ENCODE results near the gene NCK2.

DNA sequence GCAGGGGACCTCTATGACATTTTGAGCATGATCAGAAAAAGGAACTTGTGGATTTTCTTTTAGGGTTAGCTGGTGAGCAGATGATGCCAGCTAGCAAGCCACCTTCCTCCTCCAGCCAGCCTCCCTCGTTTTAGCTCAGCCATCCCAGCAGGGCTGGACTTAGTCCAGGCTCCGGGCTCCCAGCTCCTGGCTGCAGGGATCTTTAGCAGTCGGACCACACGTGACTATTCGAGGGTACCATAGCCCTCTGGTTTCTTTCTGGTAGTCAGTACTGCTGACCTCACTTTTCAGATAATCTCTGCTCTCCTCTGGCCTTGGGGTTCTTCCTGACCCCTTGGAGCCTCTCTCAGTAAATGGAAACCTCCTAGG, 31.8 kb downstream of the NCK2 start:
- TF ChIP-seq, protein P1, sequence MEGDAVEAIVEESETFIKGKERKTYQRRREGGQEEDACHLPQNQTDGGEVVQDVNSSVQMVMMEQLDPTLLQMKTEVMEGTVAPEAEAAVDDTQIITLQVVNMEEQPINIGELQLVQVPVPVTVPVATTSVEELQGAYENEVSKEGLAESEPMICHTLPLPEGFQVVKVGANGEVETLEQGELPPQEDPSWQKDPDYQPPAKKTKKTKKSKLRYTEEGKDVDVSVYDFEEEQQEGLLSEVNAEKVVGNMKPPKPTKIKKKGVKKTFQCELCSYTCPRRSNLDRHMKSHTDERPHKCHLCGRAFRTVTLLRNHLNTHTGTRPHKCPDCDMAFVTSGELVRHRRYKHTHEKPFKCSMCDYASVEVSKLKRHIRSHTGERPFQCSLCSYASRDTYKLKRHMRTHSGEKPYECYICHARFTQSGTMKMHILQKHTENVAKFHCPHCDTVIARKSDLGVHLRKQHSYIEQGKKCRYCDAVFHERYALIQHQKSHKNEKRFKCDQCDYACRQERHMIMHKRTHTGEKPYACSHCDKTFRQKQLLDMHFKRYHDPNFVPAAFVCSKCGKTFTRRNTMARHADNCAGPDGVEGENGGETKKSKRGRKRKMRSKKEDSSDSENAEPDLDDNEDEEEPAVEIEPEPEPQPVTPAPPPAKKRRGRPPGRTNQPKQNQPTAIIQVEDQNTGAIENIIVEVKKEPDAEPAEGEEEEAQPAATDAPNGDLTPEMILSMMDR (conservative IDR thresholded peaks at IDR 0.05; ENCODE audit: low read length): no peak
- no peak for TF ChIP-seq EZH2phosphoT487 (IDR thresholded peaks at IDR 0.05; ENCODE audit: borderline replicate concordance)

All from Loucy (cell line).